Measurements from ENCODE around the gene TXLNB.

TXLNB gene

GRCh38 chr6:139327038-139327437 lies 35.2 kb upstream of the TXLNB start:
- no peaks in the 10 kb centered on the region for H3K9me3 ChIP-seq (ENCODE audit: severe bottlenecking)
- no peak overlapping the region for H3K4me3 ChIP-seq (ENCODE audit: low read depth, low read length)
- H3K36me3 ChIP-seq = no peaks in the 10 kb centered on the region
- H3K27me3 ChIP-seq (ENCODE audit: insufficient read depth, low read depth, severe bottlenecking) = no peaks in the 10 kb centered on the region
- H3K27ac ChIP-seq = no peak overlapping the region
- DNase-seq = no peak
- TF ChIP-seq, protein P1, sequence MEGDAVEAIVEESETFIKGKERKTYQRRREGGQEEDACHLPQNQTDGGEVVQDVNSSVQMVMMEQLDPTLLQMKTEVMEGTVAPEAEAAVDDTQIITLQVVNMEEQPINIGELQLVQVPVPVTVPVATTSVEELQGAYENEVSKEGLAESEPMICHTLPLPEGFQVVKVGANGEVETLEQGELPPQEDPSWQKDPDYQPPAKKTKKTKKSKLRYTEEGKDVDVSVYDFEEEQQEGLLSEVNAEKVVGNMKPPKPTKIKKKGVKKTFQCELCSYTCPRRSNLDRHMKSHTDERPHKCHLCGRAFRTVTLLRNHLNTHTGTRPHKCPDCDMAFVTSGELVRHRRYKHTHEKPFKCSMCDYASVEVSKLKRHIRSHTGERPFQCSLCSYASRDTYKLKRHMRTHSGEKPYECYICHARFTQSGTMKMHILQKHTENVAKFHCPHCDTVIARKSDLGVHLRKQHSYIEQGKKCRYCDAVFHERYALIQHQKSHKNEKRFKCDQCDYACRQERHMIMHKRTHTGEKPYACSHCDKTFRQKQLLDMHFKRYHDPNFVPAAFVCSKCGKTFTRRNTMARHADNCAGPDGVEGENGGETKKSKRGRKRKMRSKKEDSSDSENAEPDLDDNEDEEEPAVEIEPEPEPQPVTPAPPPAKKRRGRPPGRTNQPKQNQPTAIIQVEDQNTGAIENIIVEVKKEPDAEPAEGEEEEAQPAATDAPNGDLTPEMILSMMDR (IDR thresholded peaks at IDR 0.05; ENCODE audit: low read depth, low read length) = no peak

DNA sequence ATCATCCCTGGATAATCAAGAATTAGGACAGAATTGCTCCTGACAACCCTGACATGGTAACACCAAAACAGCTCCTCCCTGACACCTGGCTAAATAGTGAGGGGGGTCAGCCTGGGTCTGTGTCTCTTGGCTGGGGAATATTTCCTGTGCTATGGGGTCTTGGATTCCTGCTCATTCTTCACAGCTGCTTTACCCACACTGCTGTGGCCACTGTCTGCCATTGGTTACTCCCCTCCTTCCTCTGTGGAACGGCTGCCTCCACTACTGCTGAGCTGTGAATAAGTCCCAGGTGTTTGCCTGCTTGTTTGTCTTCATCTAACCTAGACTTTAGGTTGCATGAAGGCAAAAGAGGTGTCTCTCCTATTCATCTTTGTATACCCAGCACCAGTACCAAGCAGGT lies 33.9 kb upstream of the TXLNB start:
- TF ChIP-seq, protein P1 (IDR thresholded peaks at IDR 0.05; ENCODE audit: low read depth, low read length) = no peak
- Histone ChIP-seq H3K27ac (no peak overlapping the region), H3K36me3 (no peaks in the 10 kb centered on the region), H3K27me3 (ENCODE audit: insufficient read depth, low read depth, severe bottlenecking) (no peaks in the 10 kb centered on the region), H3K4me3 (ENCODE audit: low read depth, low read length) (no peak overlapping the region), H3K9me3 (ENCODE audit: severe bottlenecking) (no peaks in the 10 kb centered on the region)
- no peak for DNase-seq

- no peaks in the 10 kb centered on the region for H3K36me3 ChIP-seq
- H3K9me3 ChIP-seq (ENCODE audit: severe bottlenecking) = no peaks in the 10 kb centered on the region
- no peak for DNase-seq
- no peak overlapping the region for H3K27ac ChIP-seq
- H3K27me3 ChIP-seq (ENCODE audit: insufficient read depth, low read depth, severe bottlenecking) = no peaks in the 10 kb centered on the region
- no peak overlapping the region for H3K4me3 ChIP-seq (ENCODE audit: low read depth, low read length)
- TF ChIP-seq, protein P1 (IDR thresholded peaks at IDR 0.05; ENCODE audit: low read depth, low read length) = no peak
These were observed 33.3 kb upstream of the TXLNB start for GRCh38 chr6:139325125-139325524.

- Histone ChIP-seq H3K4me3 (ENCODE audit: low read depth, low read length) (no peak overlapping the region), H3K36me3 (no peaks in the 10 kb centered on the region), H3K27me3 (ENCODE audit: insufficient read depth, low read depth, severe bottlenecking) (no peaks in the 10 kb centered on the region), H3K27ac (no peak overlapping the region), H3K9me3 (ENCODE audit: severe bottlenecking) (no peaks in the 10 kb centered on the region)
- TF ChIP-seq, protein P1 (IDR thresholded peaks at IDR 0.05; ENCODE audit: low read depth, low read length) = no peak
- no peak for DNase-seq
These were observed 32.4 kb upstream of the TXLNB start for GRCh38 chr6:139324301-139324555.

DNA sequence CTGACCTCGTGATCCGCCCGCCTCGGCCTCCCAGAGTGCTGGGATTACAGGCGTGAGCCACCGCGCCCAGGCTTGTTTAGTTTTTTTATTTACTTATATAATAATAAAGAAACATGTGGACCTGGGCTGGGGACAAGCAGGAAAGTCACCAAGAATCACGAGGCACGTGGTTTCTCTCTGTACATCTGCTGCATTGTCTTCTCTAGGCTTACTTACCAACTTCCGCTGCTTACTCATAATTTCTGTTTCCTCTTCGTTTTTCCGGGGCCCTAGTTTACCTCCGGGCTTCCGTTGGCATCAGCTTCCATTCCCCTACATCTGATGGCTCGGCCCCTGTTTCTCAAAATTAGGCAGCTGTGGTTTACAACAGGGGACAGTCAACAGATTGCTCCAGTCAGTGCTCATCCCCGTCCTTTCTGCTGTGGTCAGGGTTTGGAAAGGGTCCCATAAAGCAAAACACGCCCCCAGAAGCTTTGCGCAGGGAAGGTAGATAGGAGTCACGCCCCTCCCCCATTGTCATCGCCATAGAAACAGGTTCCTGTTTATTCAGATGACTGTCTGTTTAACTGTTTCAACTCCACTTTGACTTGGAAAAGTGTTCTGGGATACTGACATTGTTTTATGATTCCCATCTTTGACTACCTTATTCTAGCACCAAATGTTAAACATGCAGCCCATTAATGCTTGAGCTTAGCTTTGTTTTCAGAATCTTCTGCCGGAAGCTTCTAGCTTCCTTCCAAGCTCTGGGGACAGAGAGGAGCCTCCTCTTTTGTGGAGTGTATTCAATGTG lies 31.9 kb upstream of the TXLNB start:
- Histone ChIP-seq H3K4me3 (ENCODE audit: low read depth, low read length) (no peak overlapping the region), H3K9me3 (ENCODE audit: severe bottlenecking) (no peaks in the 10 kb centered on the region), H3K27ac (no peak overlapping the region), H3K36me3 (no peaks in the 10 kb centered on the region), H3K27me3 (ENCODE audit: insufficient read depth, low read depth, severe bottlenecking) (no peaks in the 10 kb centered on the region)
- TF ChIP-seq, protein P1 (IDR thresholded peaks at IDR 0.05; ENCODE audit: low read depth, low read length) = no peak
- DNase-seq = no peak

DNA sequence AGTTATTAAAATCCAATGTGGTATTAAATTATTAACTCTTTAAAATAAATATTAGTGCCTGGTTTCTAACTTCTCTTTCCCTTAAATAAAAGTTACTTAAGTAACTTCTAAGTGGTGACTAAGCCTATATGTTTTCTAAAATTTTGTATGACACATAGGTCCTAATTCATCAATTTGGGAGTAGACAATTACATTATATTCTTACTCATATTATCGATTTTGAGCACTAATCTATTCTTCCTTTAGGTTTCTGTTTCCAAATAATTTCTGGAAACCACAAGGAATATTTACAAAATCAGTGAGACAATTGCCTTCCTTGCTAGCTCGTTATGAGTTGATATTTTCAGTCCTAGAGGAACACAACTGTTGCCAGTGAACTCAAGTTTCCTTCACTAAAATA lies 28.3 kb upstream of the TXLNB start:
- Histone ChIP-seq H3K36me3 (no peaks in the 10 kb centered on the region), H3K4me3 (ENCODE audit: low read depth, low read length) (no peak overlapping the region), H3K27ac (no peak overlapping the region), H3K27me3 (ENCODE audit: insufficient read depth, low read depth, severe bottlenecking) (no peaks in the 10 kb centered on the region), H3K9me3 (ENCODE audit: severe bottlenecking) (no peaks in the 10 kb centered on the region)
- TF ChIP-seq, protein P1 (IDR thresholded peaks at IDR 0.05; ENCODE audit: low read depth, low read length) = no peak
- DNase-seq = no peak

Data from WERI-Rb-1 (cell line).